HEK293 (cell line): Measurements from ENCODE around the gene CMKLR1.

Experiments
- CTCF ChIA-PET: fragments of 350-600 bp; formaldehyde crosslinking; extraction: SDS; loops from one replicate; lab custom pipeline; 2021; ENCODE audit warnings: antibody characterized with exemption; lab: Yijun Ruan, JAX
- POLR2A ChIA-PET: fragments of 300-600 bp; formaldehyde crosslinking; extraction: SDS; loops from one replicate; lab custom pipeline; 2020; ENCODE audit warnings: antibody characterized with exemption, inconsistent platforms; lab: Yijun Ruan, JAX
- H3K27ac ChIP-seq: fragments of 200-500 bp; sonication (Bioruptor generic); 2 replicates; pipeline ENCODE4 v1.5.1; 2014; ENCODE audit warnings: low read depth, low read length, control low read depth, inconsistent platforms; ENCODE audit errors: extremely low read depth
- H3K36me3 ChIP-seq, 2 experiments: fragments of 200-500 bp in 1 of 2; sonication (Bioruptor generic) in 1 of 2; 1 replicate in 1 of 2; 2 replicates in 1 of 2; pipeline ENCODE4 v1.5.1; 2014 to 2017; ENCODE audit warnings: inconsistent platforms in 2 of 2, low read length in 2 of 2; ENCODE audit not compliant: control insufficient read depth in 2 of 2, insufficient read depth in 1 of 2
- H3K4me1 ChIP-seq: fragments of 200-500 bp; sonication (Bioruptor generic); 2 replicates; pipeline ENCODE4 v1.5.1; 2014; ENCODE audit warnings: mild to moderate bottlenecking, low read length, inconsistent platforms; ENCODE audit not compliant: control insufficient read depth, insufficient read depth
- H3K4me3 ChIP-seq: 2 replicates; pipeline ENCODE4 v1.5.1; 2011; ENCODE audit warnings: low read depth, mild to moderate bottlenecking, control low read depth, low read length, moderate library complexity
- H3K9me3 ChIP-seq: fragments of 200-500 bp; sonication (Bioruptor generic); 2 replicates; pipeline ENCODE4 v1.5.1; 2014; ENCODE audit warnings: low read depth, low read length, inconsistent platforms; ENCODE audit not compliant: control insufficient read depth, insufficient read depth
- EGR2 ChIP-seq: fragments of 450-650 bp; formaldehyde crosslinking; IDR thresholded peaks from 2 replicates; pipeline ENCODE4 v1.5.1; 2016; ENCODE audit warnings: low read depth, missing biosample characterization, missing genetic modification characterization
- GLI4 ChIP-seq: fragments of 450-650 bp; formaldehyde crosslinking; IDR thresholded peaks from 2 replicates; pipeline ENCODE4 v1.5.1; 2016; ENCODE audit warnings: missing biosample characterization, missing genetic modification characterization
- MYNN ChIP-seq: fragments of 450-650 bp; formaldehyde crosslinking; IDR thresholded peaks from 2 replicates; pipeline ENCODE4 v1.5.1; 2016; ENCODE audit warnings: missing biosample characterization, missing genetic modification characterization, borderline replicate concordance
- YY1 ChIP-seq: fragments of 450-650 bp; formaldehyde crosslinking; IDR thresholded peaks from 2 replicates; pipeline ENCODE4 v1.5.1; 2018; ENCODE audit warnings: missing biosample characterization, missing genetic modification characterization
- ZFP69B ChIP-seq: fragments of 450-650 bp; formaldehyde crosslinking; IDR thresholded peaks from 2 replicates; pipeline ENCODE4 v1.5.1; 2016; ENCODE audit warnings: missing biosample characterization, missing genetic modification characterization
- ZNF10 ChIP-seq: fragments of 450-650 bp; formaldehyde crosslinking; IDR thresholded peaks from 2 replicates; pipeline ENCODE4 v1.5.1; 2017; ENCODE audit warnings: missing biosample characterization, missing genetic modification characterization
- ZNF214 ChIP-seq: fragments of 450-650 bp; formaldehyde crosslinking; IDR thresholded peaks from 2 replicates; pipeline ENCODE4 v1.5.1; 2017; ENCODE audit warnings: missing biosample characterization, mild to moderate bottlenecking, missing genetic modification characterization, borderline replicate concordance
- ZNF37A ChIP-seq: fragments of 450-650 bp; IDR thresholded peaks from 2 replicates; pipeline ENCODE4 v1.5.1; 2018; ENCODE audit warnings: missing biosample characterization, missing genetic modification characterization
- ZNF391 ChIP-seq: fragments of 450-650 bp; formaldehyde crosslinking; IDR thresholded peaks from 2 replicates; pipeline ENCODE4 v1.5.1; 2016; ENCODE audit warnings: low read depth, missing biosample characterization, missing genetic modification characterization, borderline replicate concordance
- ZNF514 ChIP-seq: fragments of 450-650 bp; formaldehyde crosslinking; IDR thresholded peaks from 2 replicates; pipeline ENCODE4 v1.5.1; 2016; ENCODE audit warnings: missing biosample characterization, missing genetic modification characterization
- ZNF555 ChIP-seq: fragments of 450-650 bp; formaldehyde crosslinking; conservative IDR thresholded peaks from 2 replicates; pipeline ENCODE4 v1.5.1; 2017; ENCODE audit warnings: missing biosample characterization, mild to moderate bottlenecking, missing genetic modification characterization, inconsistent platforms
- ZNF561 ChIP-seq: fragments of 450-650 bp; IDR thresholded peaks from 2 replicates; pipeline ENCODE4 v1.5.1; 2018; ENCODE audit warnings: missing biosample characterization, missing genetic modification characterization, borderline replicate concordance
- ZNF585B ChIP-seq: fragments of 450-650 bp; formaldehyde crosslinking; IDR thresholded peaks from 2 replicates; pipeline ENCODE4 v1.5.1; 2016; ENCODE audit warnings: missing biosample characterization, missing genetic modification characterization
- ZNF701 ChIP-seq: fragments of 450-650 bp; formaldehyde crosslinking; IDR thresholded peaks from 2 replicates; pipeline ENCODE4 v1.5.1; 2016; ENCODE audit warnings: missing biosample characterization, missing genetic modification characterization
- ZNF768 ChIP-seq: fragments of 450-650 bp; formaldehyde crosslinking; IDR thresholded peaks from 2 replicates; pipeline ENCODE4 v1.5.1; 2018; ENCODE audit warnings: missing biosample characterization, mild to moderate bottlenecking, missing genetic modification characterization
- ZNF791 ChIP-seq: fragments of 450-650 bp; formaldehyde crosslinking; IDR thresholded peaks from 2 replicates; pipeline ENCODE4 v1.5.1; 2016; ENCODE audit warnings: missing biosample characterization, missing genetic modification characterization
- ZSCAN16 ChIP-seq: fragments of 450-650 bp; formaldehyde crosslinking; IDR thresholded peaks from 2 replicates; pipeline ENCODE4 v1.5.1; 2016; ENCODE audit warnings: missing biosample characterization, missing genetic modification characterization
- TF ChIP-seq, protein P1 (sequence below): fragments of 450-650 bp; formaldehyde crosslinking; IDR thresholded peaks from 2 replicates; pipeline ENCODE4 v1.5.1; 2016; ENCODE audit warnings: missing biosample characterization, missing genetic modification characterization
- TF ChIP-seq, protein P2 (sequence below): fragments of 450-650 bp; formaldehyde crosslinking; IDR thresholded peaks from 2 replicates; pipeline ENCODE4 v1.5.1; 2016; ENCODE audit warnings: missing biosample characterization, missing genetic modification characterization
- TF ChIP-seq, protein P3 (sequence below): fragments of 450-650 bp; formaldehyde crosslinking; IDR thresholded peaks from 2 replicates; pipeline ENCODE4 v1.5.1; 2017; ENCODE audit warnings: missing biosample characterization, missing genetic modification characterization
- TF ChIP-seq, protein P4 (sequence below): fragments of 450-650 bp; formaldehyde crosslinking; IDR thresholded peaks from 2 replicates; pipeline ENCODE4 v1.5.1; 2016; ENCODE audit warnings: missing biosample characterization, missing genetic modification characterization
- TF ChIP-seq, protein P5 (sequence below): fragments of 450-650 bp; formaldehyde crosslinking; IDR thresholded peaks from 2 replicates; pipeline ENCODE4 v1.5.1; 2016; ENCODE audit warnings: missing biosample characterization, missing genetic modification characterization

Gene CMKLR1

DNA sequence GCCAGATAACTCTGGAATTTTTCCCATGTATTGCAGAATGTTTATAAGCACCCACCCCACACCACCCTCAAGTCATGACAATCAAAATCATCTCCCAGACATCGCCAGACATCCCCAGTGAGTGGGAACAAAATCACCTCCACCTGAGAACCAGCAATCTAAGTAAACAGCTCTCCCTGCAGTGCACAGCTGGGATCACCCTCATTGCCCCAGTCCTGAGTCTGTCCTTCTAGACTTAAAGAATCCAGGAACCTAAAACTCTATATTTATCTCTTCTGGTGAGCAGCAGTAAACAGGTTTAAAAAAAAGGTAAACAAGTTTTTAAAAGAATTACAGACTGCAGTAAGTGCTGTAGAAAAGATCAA lies 43.3 kb upstream of the CMKLR1 start:
- POLR2A ChIA-PET, result no interaction called here
- no peaks in the 10 kb centered on the region for H3K4me1 ChIP-seq
- CTCF ChIA-PET, result no interaction called here
- no peaks in the 10 kb centered on the region for H3K36me3 ChIP-seq
- no peak overlapping the region for H3K4me3 ChIP-seq
- H3K27ac ChIP-seq, result no peak overlapping the region
- H3K9me3 ChIP-seq, result no peaks in the 10 kb centered on the region
- no peak for TF ChIP-seq GLI4 (tag by site-specific recombination)
- TF ChIP-seq, protein P1, sequence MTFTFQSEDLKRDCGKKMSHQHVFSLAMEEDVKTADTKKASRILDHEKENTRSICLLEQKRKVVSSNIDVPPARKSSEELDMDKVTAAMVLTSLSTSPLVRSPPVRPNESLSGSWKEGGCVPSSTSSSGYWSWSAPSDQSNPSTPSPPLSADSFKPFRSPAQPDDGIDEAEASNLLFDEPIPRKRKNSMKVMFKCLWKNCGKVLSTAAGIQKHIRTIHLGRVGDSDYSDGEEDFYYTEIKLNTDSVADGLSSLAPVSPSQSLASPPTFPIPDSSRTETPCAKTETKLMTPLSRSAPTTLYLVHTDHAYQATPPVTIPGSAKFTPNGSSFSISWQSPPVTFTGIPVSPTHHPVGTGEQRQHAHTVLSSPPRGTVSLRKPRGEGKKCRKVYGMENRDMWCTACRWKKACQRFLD (tag by site-specific recombination), result no peak
- TF ChIP-seq ZNF768 (tag by site-specific recombination), result no peak
- TF ChIP-seq ZNF561 (tag by site-specific recombination), result no peak
- TF ChIP-seq ZNF585B (tag by site-specific recombination), result no peak
- TF ChIP-seq, protein P2, sequence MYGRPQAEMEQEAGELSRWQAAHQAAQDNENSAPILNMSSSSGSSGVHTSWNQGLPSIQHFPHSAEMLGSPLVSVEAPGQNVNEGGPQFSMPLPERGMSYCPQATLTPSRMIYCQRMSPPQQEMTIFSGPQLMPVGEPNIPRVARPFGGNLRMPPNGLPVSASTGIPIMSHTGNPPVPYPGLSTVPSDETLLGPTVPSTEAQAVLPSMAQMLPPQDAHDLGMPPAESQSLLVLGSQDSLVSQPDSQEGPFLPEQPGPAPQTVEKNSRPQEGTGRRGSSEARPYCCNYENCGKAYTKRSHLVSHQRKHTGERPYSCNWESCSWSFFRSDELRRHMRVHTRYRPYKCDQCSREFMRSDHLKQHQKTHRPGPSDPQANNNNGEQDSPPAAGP, result no peak
- TF ChIP-seq MYNN (tag by site-specific recombination), result no peak
- no peak for TF ChIP-seq ZNF10
- TF ChIP-seq ZNF514 (tag by site-specific recombination), result no peak
- no peak for TF ChIP-seq ZNF555 (tag by site-specific recombination)
- no peak for TF ChIP-seq ZSCAN16 (tag by site-specific recombination)
- no peak for TF ChIP-seq ZNF391 (tag by site-specific recombination)
- TF ChIP-seq ZNF791 (tag by site-specific recombination), result no peak
- TF ChIP-seq YY1, result no peak
- no peak for TF ChIP-seq ZNF701 (tag by site-specific recombination)
- no peak for TF ChIP-seq ZNF37A
- TF ChIP-seq ZFP69B (tag by site-specific recombination), result no peak
- TF ChIP-seq ZNF214 (tag by site-specific recombination), result no peak
- TF ChIP-seq, protein P3, sequence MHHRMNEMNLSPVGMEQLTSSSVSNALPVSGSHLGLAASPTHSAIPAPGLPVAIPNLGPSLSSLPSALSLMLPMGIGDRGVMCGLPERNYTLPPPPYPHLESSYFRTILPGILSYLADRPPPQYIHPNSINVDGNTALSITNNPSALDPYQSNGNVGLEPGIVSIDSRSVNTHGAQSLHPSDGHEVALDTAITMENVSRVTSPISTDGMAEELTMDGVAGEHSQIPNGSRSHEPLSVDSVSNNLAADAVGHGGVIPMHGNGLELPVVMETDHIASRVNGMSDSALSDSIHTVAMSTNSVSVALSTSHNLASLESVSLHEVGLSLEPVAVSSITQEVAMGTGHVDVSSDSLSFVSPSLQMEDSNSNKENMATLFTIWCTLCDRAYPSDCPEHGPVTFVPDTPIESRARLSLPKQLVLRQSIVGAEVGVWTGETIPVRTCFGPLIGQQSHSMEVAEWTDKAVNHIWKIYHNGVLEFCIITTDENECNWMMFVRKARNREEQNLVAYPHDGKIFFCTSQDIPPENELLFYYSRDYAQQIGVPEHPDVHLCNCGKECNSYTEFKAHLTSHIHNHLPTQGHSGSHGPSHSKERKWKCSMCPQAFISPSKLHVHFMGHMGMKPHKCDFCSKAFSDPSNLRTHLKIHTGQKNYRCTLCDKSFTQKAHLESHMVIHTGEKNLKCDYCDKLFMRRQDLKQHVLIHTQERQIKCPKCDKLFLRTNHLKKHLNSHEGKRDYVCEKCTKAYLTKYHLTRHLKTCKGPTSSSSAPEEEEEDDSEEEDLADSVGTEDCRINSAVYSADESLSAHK (tag by site-specific recombination), result no peak
- TF ChIP-seq EGR2 (tag by site-specific recombination), result no peak

DNA sequence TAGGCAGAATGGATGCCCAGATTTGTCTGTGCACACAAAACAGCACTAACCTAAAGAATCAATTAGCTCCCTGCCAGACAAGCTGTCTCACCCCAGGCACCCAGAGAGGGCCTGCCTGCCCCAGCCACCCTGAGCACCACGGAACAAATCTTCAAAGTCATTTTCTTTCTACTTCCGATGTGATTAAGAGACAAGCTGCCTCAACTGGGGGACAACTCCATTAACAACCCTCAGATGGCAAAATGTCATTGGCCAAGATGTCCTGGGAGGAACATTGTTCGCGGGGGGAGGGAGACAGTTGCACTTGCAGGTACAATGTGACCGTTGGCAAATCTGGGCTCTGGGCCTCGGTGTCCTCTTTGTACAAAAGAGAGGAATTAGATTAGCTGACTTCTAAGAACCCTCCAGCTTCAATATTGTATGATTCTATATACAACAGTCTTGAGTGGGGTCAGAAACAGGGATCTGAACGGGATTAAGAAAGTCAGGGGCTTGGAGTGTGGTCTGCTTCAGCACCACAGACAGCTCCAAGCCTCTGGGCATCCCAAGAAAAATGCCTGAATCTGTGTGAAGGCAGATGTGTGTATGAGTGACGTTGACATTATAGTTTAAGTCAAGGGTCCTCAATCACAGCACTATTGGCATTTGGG lies 42.8 kb upstream of the CMKLR1 start:
- TF ChIP-seq, protein P4, sequence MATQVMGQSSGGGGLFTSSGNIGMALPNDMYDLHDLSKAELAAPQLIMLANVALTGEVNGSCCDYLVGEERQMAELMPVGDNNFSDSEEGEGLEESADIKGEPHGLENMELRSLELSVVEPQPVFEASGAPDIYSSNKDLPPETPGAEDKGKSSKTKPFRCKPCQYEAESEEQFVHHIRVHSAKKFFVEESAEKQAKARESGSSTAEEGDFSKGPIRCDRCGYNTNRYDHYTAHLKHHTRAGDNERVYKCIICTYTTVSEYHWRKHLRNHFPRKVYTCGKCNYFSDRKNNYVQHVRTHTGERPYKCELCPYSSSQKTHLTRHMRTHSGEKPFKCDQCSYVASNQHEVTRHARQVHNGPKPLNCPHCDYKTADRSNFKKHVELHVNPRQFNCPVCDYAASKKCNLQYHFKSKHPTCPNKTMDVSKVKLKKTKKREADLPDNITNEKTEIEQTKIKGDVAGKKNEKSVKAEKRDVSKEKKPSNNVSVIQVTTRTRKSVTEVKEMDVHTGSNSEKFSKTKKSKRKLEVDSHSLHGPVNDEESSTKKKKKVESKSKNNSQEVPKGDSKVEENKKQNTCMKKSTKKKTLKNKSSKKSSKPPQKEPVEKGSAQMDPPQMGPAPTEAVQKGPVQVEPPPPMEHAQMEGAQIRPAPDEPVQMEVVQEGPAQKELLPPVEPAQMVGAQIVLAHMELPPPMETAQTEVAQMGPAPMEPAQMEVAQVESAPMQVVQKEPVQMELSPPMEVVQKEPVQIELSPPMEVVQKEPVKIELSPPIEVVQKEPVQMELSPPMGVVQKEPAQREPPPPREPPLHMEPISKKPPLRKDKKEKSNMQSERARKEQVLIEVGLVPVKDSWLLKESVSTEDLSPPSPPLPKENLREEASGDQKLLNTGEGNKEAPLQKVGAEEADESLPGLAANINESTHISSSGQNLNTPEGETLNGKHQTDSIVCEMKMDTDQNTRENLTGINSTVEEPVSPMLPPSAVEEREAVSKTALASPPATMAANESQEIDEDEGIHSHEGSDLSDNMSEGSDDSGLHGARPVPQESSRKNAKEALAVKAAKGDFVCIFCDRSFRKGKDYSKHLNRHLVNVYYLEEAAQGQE (tag by site-specific recombination), result peak; percentile 88
- TF ChIP-seq, protein P5, sequence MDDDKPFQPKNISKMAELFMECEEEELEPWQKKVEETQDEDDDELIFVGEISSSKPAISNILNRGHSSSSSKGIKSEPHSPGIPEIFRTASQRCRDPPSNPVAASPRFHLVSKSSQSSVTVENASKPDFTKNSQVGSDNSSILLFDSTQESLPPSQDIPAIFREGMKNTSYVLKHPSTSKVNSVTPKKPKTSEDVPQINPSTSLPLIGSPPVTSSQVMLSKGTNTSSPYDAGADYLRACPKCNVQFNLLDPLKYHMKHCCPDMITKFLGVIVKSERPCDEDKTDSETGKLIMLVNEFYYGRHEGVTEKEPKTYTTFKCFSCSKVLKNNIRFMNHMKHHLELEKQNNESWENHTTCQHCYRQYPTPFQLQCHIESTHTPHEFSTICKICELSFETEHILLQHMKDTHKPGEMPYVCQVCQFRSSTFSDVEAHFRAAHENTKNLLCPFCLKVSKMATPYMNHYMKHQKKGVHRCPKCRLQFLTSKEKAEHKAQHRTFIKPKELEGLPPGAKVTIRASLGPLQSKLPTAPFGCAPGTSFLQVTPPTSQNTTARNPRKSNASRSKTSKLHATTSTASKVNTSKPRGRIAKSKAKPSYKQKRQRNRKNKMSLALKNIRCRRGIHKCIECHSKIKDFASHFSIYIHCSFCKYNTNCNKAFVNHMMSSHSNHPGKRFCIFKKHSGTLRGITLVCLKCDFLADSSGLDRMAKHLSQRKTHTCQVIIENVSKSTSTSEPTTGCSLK, result no peak
- no peak overlapping the region for H3K4me3 ChIP-seq
- ChIA-PET POLR2A (no interaction called here), CTCF (no interaction called here)
- H3K36me3 ChIP-seq, result no peaks in the 10 kb centered on the region
- no peaks in the 10 kb centered on the region for H3K4me1 ChIP-seq
- no peaks in the 10 kb centered on the region for H3K9me3 ChIP-seq
- H3K27ac ChIP-seq, result no peak overlapping the region
